Ammon's horn (tissue), 1 donor: ENCODE results near the gene CALML6.
"Not testable (repeated sequence)": the region's sequence is repeated elsewhere in the genome, so short reads cannot be mapped to it uniquely, and the experiment has no call there.

Source experiments
- DNase-seq: peaks from one replicate; pipeline ENCODE4 v3.0.0-alpha.2; 2016; ENCODE audit warnings: low spot score

CALML6 gene, protein sequence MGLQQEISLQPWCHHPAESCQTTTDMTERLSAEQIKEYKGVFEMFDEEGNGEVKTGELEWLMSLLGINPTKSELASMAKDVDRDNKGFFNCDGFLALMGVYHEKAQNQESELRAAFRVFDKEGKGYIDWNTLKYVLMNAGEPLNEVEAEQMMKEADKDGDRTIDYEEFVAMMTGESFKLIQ

DNA sequence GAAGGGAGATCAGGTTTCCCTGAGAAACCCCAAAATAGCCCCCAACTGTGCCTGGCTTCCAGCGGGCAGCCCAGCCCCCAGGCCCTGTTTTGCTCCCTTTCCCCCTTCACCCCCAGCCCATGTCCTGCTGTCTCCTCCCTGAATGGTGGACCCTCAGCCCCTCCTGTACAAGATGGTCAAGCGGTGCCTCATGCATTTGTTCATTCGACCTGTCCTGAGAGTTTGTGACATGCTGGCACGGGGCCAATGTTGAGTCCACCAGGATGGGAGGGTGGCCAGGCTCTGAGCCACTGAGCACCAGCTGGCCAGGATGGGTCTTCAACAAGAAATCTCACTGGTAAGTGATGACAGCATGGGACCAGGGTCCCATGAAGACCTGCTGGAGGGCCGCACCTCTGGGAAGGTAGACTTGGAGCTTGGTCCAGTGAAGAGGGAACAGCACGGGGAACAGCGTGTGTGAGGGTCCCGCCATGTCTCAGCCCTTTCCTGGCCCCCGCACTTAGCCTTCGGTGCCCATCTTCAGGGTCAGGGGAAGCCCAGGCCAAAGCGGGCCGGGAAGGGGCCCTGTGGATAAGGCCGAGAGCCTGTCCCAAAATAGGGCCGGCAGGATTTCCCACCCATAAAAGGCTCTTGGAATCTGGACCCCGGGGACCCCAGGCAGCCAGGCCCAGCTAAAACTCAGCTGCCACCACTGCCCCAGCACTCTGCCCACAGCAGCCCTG lies at the start of gene CALML6:
CALML6 (plus strand) TSS at position 290 of the 722 bp plus-strand sequence; CDS start at position 311, 21 bp downstream.
- no peak for DNase-seq

DNA sequence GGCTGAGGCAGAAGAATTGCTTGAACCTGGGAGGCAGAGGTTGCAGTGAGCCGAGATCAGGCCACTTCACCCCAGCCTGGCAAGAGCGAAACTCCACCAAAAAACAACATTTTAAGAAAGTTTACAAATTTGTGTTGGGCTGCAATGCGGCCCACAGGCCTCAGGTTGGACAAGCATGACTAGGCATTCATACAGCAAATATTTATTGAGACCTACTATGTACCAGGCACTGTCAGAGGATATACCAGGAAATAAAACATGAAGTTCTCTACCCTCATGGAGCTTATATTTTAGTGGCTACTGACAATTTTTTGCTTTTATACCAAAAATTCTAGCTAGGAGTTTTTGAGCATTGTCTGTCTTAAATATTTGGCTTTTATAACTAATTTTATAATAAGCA lies 47.9 kb upstream of the CALML6 start:
- no peak for DNase-seq

DNA sequence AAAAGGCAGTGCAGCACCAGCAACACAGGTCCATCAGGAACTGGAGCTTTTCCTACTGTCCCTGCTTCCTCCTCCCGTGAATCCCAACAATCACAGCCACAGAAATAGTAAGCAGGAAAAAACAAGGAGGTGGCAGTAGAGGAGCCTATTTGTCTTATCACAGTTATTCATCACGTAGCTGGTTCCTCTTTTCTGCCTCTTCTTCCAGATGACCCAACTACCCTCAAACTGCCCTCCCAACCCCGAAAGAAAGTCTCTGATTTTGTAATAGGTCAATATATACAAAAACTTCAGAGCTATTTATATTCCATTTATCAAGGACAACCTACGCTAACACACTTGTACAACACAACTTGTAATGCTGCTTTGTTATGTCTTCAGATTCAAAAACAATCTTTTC lies 45.6 kb upstream of the CALML6 start:
- DNase-seq, result no peak

DNA sequence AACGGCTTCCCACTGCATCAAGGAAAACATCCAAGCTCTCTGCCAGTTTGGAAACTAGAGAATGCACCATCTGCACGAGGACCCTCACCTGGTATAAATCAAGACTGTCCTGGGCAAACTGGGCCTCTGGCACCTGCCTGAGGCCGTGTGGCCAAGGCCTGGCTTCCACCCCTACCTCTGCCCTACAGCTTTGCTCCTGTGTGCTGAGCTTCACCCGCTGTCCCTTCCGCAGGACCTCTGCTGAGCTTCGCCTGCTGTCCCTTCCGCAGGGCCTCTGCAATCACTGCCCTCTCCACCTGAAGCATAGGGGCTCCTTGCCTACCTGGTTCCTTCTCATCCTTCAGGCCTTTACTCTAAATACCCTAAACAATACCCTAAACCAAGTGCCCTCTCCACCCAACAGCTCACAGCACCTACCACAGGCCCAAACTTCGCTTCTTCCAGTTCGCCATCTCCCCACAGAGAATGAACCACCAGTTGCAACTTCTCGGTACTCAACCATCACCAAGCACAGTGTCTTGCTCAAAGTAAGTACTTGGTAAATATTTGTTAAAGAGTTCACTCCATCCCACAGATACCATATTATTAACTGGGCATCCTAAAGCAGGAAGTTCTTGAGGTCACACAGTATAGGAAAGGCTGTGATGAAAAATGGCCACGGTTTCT lies 42.6 kb upstream of the CALML6 start:
- no peak for DNase-seq

DNA sequence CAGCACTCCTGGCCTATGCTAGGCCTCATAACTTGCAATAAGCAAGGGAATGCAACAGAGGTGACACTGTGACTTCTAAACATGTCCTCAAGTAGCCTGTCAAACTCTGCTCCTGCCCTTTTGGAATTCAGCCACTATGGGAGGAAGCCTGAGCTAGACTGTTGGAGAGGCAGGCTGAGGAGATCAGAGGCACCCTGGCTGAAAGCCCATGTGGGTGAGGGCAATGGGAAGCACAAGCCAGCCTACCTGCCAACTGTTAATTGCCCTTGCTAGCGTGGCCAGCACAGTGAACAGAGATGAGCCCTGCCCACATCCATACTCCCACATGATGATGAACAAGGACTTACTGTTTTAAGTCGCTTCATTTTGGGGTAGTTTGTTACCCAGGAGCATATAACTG lies 41.9 kb upstream of the CALML6 start:
- DNase-seq, result no peak

DNA sequence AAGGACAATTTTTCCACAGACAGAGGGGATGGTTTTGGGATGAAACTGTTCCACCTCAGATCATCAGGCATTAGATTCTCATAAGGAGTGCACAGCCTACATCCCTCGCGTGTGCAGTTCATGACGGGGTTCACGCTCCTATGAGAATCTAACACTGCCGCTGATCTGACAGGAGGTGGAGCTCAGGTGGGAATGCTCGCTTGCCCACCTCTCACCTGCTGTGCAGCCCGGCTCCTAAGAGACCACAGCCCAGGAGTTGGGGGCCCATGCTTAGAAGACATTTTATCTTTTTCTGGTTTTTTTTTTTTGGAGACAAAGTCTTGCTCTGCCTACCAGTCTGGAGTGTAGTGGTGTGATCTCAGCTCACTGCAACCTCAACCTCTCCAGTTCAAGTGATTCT lies 40.2 kb upstream of the CALML6 start:
- no peak for DNase-seq

DNA sequence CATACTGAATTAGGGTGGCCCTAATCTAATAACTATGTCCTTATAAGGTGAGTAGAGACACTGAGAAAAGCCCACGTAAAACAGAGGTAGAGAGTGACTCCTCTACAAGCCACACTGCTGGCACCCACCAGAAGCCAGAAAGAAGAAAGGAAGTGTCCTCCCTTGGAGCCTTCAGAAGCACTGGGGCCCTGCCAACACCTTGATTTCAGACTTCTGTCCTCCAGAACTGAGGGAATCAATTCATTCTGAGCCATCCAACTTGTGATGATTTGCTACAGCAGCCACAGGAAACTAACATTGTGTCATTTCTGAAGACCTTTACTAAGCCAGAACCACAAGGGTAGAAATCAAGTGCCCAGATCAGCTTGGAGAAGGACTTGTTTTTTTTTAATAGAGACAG lies 39.1 kb upstream of the CALML6 start:
- DNase-seq, result no peak

DNA sequence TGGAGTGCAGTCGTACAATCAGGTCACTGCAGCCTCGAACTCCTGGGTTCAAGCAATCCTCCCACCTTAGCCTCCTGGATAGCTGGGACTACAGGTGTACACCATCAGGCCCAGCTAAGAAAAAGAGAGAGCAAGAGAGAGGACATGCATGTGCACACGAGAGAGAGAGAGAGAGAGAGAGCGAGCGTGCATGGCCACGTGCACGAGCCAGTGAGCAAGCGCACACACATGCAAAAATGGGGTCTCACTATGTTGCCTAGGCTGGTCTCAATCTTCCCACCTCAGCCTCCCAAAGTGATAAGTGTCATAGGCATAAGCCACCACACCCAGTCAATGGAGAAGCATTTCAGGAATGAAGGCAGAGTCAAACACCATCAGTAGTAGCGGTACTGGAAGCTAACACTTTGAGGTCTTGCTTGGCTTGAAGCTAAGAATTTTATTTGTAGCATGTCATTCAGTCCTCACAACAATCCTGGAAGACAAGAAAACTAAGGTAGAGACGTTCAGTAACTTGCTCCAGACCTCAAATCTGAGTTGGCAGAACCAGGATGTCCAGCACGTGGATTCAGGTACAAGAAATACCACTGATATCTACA lies 38.6 kb upstream of the CALML6 start:
- DNase-seq, result no peak

DNA sequence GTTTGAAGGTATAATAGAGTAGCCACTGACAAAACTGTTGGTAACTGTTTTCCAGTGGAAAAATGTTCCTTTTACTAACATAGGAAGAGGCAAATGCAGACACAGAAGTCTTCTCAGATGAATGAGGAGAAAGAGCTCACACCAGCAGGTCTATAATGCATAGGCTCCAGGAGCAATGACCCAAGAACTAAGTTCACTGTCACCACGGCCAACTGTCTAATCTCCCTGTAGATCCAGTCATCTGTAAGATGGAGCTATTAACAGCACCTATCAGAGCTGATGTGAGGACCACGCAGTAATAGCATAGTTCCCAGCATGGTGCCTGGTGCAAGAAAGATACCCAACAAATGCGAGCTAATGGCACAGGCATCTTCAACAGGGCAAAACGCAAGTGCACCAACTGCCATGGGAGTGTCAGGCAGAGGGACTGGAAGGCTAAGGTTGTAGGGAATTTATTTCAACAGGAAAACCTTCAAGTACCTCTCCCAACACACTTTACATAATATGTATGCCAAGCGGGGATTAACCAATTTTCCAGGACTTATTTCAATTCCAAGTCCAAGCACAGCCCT lies 37.1 kb upstream of the CALML6 start:
- DNase-seq, result no peak

DNA sequence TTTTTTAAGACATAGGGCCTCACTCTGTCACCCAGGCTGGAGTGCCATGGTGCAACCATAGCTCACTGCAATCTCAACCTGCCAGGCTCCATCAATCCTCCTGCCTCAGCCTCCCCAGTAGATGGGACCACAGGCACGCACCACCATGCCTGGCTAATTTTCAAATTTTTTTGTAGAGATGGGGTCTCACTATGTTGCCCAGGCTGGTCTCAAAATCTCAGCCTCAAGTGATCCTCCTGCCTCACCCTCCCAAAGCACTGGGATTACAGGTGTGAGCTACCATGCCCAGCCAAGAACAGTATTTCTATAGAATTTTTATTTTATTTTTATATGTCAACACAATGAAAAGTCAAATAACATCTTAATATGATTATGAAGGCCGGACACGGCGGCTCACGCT lies 35.1 kb upstream of the CALML6 start:
- DNase-seq, result no peak

DNA sequence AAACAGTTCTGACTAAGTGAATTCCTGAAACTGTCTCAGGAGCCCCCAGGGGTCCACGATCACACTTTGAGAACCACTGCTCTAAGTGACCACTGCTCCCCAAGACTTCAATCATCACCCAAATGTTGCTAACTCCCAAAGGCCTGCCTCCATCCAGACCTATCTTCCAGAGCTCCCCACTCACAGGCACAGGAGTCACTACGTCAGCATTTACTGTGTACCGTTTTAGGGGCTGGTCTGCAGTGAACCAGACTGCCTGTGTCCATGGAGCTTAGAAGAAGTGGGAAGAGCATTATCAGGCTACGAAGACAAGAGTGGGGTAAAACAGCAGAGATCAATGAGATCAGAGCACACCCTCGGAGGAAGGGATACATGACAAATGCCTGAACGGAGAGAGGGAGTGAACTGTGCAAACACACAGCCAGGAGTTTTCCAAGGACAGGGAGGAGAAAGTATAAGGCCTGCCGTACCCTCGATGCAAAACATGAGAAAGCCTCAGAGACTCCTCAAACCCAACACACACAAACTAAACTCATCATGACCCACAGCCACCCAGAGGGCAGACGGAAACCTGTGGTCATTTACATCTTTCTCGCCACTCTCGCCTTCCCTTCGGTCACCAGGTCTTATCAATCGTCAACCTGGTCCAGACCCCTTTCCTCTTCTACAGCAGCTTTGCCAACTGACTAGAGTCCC lies 34.3 kb upstream of the CALML6 start:
- no peak for DNase-seq

DNA sequence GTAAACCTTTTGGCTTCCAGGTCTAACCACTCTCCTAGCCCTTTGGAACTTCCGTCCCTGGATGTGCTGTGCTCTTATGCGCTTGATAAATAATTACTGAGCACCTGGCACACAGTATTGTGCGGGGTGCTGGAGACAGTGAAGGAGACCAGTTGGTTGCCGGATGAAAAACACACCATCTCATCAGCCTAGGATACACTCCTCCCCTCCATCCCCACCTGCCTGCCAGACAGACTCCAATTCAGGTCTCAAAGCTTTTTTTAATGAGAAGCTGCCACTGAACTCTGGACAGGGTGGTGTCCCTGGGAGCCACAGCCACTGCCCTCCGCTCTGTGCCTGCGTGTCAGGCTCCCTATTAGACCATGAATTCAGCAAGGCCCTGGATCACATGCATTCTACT lies 33.3 kb upstream of the CALML6 start:
- no peak for DNase-seq

DNA sequence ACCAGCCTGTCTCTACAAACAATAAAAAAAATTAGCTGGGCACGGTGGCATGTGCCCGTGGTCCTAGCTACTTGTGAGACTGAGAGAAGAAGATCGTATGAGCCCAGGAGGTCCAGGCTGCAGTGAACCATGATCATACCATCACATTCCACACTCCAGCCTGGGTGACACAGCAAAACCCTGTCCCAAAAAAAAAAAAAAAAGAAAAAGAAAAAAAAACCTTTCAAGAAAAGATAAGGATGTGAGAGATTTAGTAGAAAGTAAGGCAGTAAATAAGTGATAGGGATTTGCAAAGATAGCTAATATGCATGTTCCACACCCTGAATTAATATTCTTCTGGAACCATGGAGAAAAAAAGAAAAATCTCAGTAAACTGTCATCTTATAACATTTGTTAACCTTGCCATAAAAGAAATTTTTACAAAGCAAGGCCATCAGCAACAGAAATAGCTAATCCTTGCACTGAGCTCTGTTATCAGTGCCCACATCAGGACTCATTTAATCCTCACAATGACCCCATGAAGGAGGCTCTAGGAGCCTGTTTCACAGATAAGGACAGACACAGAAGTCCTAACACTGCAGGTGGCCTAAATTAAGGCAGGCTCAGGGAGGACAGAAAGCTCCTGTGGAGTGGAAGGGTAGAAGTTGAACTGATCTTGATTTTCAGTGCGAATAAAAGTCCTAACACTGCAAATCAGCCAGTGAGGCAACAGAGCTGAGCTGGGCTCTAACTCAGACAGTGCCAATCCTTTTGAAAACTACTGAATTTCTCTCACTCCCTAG lies 31.8 kb upstream of the CALML6 start:
- DNase-seq, result no peak

DNA sequence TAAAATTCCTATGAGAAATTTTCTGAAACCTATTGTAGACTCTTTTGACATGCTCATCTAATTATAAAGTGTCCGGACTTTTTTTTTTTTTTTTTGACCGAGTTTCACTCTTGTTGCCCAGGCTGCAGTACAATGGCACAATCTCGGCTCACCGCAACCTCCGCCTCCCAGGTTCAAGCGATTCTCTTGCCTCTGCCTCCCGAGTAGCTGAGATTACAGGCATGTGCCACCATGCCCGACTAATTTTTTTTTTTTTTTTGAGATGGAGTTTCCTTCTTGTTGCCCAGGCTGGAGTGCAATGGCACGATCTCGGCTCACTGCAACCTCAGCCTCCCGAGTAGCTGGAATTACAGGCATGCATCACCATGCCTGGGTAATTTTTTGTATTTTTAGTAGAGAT lies 31.2 kb upstream of the CALML6 start:
- DNase-seq, result not testable (repeated sequence)

DNA sequence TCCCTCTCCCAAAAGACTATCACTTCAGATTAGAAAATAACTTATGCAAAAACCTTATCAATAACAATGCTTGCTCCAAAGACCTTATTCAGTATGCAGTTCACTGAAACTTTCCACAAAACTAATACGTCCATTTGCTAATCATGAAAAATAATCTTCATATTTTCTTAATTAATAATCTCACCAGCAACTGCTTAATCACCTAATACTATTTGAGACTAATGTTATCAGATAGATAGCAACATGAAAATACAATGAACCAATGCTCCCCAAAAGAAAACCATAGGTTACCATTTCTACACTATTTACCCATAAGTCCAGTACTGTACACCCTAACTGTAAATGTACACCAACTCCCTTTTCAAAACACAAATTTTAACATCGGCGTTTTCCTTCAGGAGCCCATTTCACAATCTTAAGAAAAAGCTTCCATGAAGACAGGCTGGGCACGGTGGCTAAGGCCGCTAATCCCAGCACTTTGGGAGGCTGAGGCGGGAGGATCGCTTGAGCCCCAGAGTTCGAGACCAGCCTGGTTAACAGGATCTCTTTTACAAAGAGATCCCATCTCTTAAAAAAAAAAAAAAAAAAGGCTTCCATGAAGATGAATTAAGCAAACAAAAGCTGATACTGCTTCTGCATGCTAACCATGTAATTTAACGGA lies 25.8 kb upstream of the CALML6 start:
- no peak for DNase-seq

DNA sequence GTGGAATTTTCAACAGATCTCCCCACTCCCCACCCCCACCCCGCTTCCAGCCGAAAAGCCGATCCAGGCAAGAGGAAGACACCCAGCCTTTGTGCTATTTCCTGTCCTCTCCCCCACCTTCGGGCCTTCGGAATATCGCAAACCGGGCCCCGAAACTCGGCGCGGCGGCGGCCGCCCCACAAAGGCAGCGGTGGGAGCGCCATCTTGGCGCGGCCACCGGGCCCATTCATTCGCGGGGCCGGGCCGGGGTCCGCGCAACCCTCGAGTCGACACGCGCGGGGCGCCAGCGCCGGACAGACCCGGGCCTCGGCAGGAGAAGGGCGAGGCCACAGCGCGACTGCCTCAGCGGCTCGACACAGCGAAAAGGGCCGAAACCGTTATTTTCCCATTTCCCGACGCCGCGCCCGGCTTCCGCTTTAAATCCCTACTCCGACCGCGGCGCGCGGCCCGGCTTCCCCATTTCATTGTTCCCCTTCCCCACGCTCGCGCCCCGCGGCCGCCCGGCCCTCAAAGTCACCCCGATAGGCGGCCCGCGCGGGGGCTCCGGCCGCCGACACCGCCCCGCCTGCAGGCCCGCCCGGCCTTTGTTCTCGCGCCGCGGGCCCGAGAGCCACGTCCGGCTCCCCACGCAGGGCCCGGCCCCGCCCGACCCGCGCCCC lies 25.1 kb upstream of the CALML6 start:
- no peak for DNase-seq

DNA sequence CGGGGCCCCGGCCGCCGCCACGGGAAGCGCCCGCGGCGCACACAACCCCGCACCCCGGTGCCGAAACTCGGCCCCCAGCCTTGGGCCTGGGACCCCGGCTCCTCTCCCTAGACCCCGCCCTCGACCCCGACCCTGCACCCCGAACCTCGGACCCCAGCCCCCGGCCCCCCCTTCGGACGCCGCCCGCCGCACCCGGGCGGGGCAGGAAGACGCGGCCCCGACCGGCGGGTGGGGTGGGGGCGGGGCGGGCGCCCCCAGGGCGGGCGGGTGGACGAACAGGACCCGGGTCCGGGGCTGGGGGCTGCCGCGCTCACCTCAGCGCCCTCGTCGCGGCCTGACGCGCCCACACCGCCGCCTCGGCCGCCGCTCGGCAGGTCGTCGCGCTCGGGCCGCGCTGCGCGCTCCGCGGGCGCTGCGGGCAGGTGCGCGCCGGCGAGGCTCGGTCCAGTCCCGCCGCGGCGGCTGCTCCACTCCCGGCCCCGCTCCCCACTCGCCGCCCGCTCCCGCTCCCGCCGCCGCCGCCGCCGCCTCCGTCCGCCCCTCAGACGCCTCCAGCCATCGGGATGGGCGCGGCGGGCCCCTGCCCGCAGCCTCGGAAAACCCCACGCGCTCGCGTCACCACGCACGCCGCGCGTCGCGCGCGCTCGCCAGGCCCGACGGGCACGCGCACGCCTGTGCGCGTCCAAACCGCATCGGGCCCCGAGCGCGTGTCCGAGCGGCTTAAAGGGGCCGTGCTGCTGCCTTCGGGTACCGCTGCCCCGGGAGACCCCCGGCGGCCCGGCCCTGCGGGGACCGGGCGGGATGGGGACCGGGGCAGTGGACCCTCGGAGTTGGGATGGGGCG lies 24.3 kb upstream of the CALML6 start, which contains the start of gene GNB1:
GNB1 (minus strand) TSS at position 582 of the 843 bp plus-strand sequence. CDS start 65,634 bp downstream, outside the sequence.
- peak; percentile 89 for DNase-seq

DNA sequence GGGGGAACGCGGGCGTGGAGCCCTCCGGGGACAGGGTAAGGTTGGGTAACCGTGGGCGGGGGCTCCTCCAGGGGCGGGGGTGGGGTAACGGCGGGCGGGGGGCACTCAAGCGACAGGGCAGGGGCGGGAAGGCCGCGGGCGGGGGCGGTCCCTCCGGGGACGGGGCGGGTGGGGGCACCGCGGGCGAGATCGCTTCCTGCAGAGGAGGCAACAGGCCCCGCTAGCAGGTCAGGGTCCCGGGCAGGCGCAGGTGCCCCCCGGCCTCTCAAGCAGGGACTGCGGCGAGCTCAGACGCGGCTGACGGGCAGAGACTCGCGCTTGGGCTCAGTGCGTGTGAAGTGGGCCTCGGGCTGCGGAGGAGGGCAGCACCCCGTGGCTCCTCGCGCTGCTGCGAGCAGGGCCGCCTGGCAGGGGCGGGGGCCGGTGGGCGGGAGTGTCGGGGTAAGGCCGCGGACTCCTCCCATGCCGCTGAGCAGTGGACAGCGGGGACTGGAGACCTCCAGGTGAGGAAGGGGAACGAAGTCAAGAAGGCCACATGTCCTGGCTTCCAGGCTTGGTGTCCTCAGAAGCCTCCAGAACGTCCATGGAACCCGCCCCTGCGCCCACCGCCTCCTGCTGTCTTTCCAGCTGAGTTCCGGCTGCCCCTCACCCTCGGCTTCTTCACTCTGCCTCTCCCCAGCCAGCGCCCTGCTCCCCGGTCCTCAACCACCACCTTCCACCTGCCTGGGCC lies 23.5 kb upstream of the CALML6 start:
- DNase-seq, result peak; percentile 49
